Stomach smooth muscle (tissue), 2 donors: ENCODE data around the gene SPATA2.

Experiments used
- H3K27ac ChIP-seq: one replicate; pipeline ENCODE4 v1.7.0; 2013; ENCODE audit warnings: mild to moderate bottlenecking, low read length, inconsistent platforms
- H3K27me3 ChIP-seq, 2 donors: one replicate each; pipeline ENCODE4 v1.7.0; 2013; ENCODE audit warnings: low read length in 2 of 2; ENCODE audit not compliant: insufficient read depth in 2 of 2, control insufficient read depth in 1 of 2
- H3K36me3 ChIP-seq, 2 donors: one replicate each; pipeline ENCODE4 v1.7.0; 2013; ENCODE audit warnings: low read length in 2 of 2; ENCODE audit not compliant: control insufficient read depth in 2 of 2, insufficient read depth in 2 of 2
- H3K4me1 ChIP-seq: one replicate; pipeline ENCODE4 v1.7.0; 2013; ENCODE audit warnings: low read length; ENCODE audit not compliant: control insufficient read depth, insufficient read depth
- H3K4me3 ChIP-seq, 2 donors: one replicate each; pipeline ENCODE4 v1.7.0; 2013; ENCODE audit warnings: low read length in 2 of 2
- H3K9ac ChIP-seq, 2 donors: one replicate each; pipeline ENCODE4 v1.7.0; 2013; ENCODE audit warnings: low read length in 2 of 2, mild to moderate bottlenecking in 1 of 2
- H3K9me3 ChIP-seq, 2 donors: one replicate each; pipeline ENCODE4 v1.7.0; 2013; ENCODE audit warnings: low read length in 2 of 2; ENCODE audit not compliant: control insufficient read depth in 2 of 2
- donor health status: healthy.
- donor health status: Pancreatic carcinoma.

The SPATA2 gene

DNA sequence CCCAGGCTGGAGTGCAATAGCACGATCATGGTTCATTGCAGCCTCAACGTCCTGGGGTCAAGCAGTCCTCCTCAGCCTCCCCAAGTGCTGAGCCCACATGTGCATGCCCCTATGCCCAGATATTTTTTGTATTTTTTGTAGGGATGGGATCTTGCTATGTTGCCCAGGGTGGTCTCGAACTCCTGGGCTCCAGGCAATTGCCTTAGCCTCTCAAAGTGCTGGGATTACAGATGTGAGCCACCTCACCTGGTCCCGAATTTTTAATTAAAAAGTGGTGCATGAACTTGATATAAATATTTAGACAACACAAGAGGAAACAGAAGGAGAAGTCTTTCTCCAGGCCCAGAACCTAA lies 13.8 kb upstream of the SPATA2 start:
- Histone ChIP-seq H3K4me1 (peaks cover 3% of the 10 kb centered on the region), H3K9ac (no peak overlapping the region), H3K27me3 (no peaks in the 10 kb centered on the region), H3K27ac (no peak overlapping the region), H3K9me3 (no peaks in the 10 kb centered on the region), H3K4me3 (no peak overlapping the region), H3K36me3 (no peaks in the 10 kb centered on the region)

- Histone ChIP-seq H3K36me3 (no peaks in the 10 kb centered on the region), H3K9ac (peak overlapping the region in 1 of 2 donors; percentile 28), H3K27ac (no peak overlapping the region), H3K4me1 (peaks cover 3% of the 10 kb centered on the region), H3K4me3 (no peak overlapping the region), H3K27me3 (no peaks in the 10 kb centered on the region), H3K9me3 (no peaks in the 10 kb centered on the region)
Observed at GRCh38 chr20:49928411-49929141, 13.2 kb upstream of the SPATA2 start.

- H3K36me3 ChIP-seq, result no peaks in the 10 kb centered on the region
- H3K9ac ChIP-seq, result no peak overlapping the region
- peaks cover 3% of the 10 kb centered on the region for H3K4me1 ChIP-seq
- H3K27me3 ChIP-seq, result no peaks in the 10 kb centered on the region
- no peak overlapping the region for H3K27ac ChIP-seq
- H3K9me3 ChIP-seq, result no peaks in the 10 kb centered on the region
- H3K4me3 ChIP-seq, result no peak overlapping the region
Observed at GRCh38 chr20:49925901-49926454, 10.6 kb upstream of the SPATA2 start.

- H3K9me3 ChIP-seq, result no peaks in the 10 kb centered on the region
- no peaks in the 10 kb centered on the region for H3K36me3 ChIP-seq
- H3K9ac ChIP-seq, result no peak overlapping the region
- no peak overlapping the region for H3K27ac ChIP-seq
- H3K27me3 ChIP-seq, result no peaks in the 10 kb centered on the region
- peaks cover 3% of the 10 kb centered on the region for H3K4me1 ChIP-seq
- H3K4me3 ChIP-seq, result no peak overlapping the region
Observed at GRCh38 chr20:49924247-49924646, 8.9 kb upstream of the SPATA2 start.

DNA sequence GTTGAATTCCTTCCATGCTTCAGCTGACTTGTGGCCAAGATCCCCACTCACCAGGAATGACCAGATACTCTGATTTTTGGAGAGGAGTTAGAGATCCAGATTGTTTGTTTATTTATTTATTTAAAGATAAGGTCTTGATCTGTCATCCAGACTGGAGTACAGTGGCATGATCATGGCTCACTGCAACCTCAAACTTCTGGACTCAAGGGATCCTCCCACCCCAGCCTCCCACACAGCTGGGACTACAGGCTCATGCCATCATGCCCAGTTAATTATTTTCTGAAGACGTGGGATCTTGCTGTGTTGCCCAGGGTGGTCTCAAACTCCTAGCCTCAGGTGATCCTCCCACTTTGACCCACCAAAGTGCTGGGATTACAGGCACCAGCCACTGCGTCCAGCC lies 4.1 kb upstream of the SPATA2 start:
- Histone ChIP-seq H3K36me3 (no peaks in the 10 kb centered on the region), H3K4me3 (no peak overlapping the region), H3K9ac (no peak overlapping the region), H3K27ac (no peak overlapping the region), H3K4me1 (peaks cover 13% of the 10 kb centered on the region), H3K9me3 (no peaks in the 10 kb centered on the region), H3K27me3 (no peaks in the 10 kb centered on the region)

- Histone ChIP-seq H3K27ac (no peak overlapping the region), H3K27me3 (no peaks in the 10 kb centered on the region), H3K4me3 (no peak overlapping the region), H3K4me1 (peaks cover 18% of the 10 kb centered on the region), H3K9me3 (no peaks in the 10 kb centered on the region), H3K36me3 (no peaks in the 10 kb centered on the region), H3K9ac (no peak overlapping the region)
Observed at GRCh38 chr20:49919009-49919408, 3.7 kb upstream of the SPATA2 start.

GRCh38 chr20:49918446-49918845 lies 3.1 kb upstream of the SPATA2 start:
- Histone ChIP-seq H3K4me3 (no peak overlapping the region), H3K27ac (no peak overlapping the region), H3K36me3 (no peaks in the 10 kb centered on the region), H3K4me1 (peaks cover 23% of the 10 kb centered on the region), H3K9ac (no peak overlapping the region), H3K27me3 (no peaks in the 10 kb centered on the region), H3K9me3 (no peaks in the 10 kb centered on the region)

GRCh38 chr20:49916146-49917002 lies 1.0 kb upstream of the SPATA2 start:
- no peaks in the 10 kb centered on the region for H3K36me3 ChIP-seq
- H3K27me3 ChIP-seq, result no peaks in the 10 kb centered on the region
- H3K9ac ChIP-seq, result peak overlapping the region; percentile 95 to 100
- peak overlapping the region; percentile 100 for H3K4me3 ChIP-seq
- H3K9me3 ChIP-seq, result no peaks in the 10 kb centered on the region
- H3K27ac ChIP-seq, result peak overlapping the region; percentile 100
- peaks cover 32% of the 10 kb centered on the region for H3K4me1 ChIP-seq

GRCh38 chr20:49915118-49915379 lies 280 bp downstream of the SPATA2 start:
- Histone ChIP-seq H3K27ac (peak overlapping the region; percentile 100), H3K4me3 (peak overlapping the region; percentile 100), H3K27me3 (no peaks in the 10 kb centered on the region), H3K9ac (peak overlapping the region; percentile 95 to 100), H3K36me3 (peaks cover under 1 to 3% of the 10 kb centered on the region in 2 donors), H3K9me3 (no peaks in the 10 kb centered on the region), H3K4me1 (peaks cover 36% of the 10 kb centered on the region)

DNA sequence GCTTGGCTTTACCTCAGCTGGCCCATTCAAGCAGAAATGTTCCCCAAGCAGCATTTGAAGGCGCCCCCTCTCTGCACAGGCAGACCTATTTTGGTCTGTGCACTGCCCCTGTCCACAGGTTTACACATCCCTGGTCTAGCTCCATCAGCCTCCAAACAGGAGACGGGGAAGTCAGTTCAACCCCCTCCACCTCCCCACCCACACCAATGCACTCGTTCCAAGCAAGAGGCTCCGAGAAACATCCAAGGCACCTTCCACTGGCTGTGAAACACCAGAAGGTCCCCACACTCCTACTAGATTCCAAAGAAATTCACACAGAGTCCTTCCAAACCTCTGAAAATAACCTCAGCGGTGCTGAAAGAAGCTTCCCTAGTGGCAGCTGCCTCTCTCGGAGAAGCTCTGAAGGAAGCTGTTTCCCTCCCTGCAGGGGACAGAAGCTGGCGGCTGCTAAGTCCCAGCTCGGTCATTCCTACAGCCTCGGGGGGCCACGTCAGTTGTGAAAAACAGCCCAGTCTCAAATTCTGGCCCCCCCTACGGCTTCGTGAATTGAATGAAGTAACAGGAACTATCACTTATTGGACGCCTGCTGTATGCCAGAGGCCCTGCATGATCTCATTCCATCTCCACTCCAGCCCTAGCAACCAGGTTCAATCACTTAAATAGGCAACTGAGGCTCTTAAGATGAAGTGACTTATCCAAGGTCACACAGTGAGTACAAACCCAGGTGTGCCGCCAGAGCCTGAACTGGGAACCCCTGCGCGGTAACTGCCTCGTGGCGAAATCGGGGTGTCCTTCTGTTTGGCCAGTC lies 815 bp downstream of the SPATA2 start:
- Histone ChIP-seq H3K27ac (peak overlapping the region; percentile 100), H3K4me1 (peaks cover 39% of the 10 kb centered on the region)

More for the DNA sequence above, 815 bp downstream of the SPATA2 start:
- Histone ChIP-seq H3K9me3 (no peaks in the 10 kb centered on the region), H3K27me3 (no peaks in the 10 kb centered on the region), H3K4me3 (peak overlapping the region; percentile 100), H3K9ac (peak overlapping the region; percentile 95 to 100), H3K36me3 (peaks cover 3 to 4% of the 10 kb centered on the region in 2 donors)
